B cell (primary cell): ENCODE measurements around the gene CACNB2. TPM values are rescaled to one million over a fixed set of nuclear protein-coding genes. Genes with fewer than 3 reads are reported as not detected.

Experiments used
- ATAC-seq: fragments of 200-7000 bp; cut with Tn5 transposase; one replicate; pipeline ENCODE4 v1.10.0; 2021; ENCODE audit warnings: low read depth, mild to moderate bottlenecking, moderate number of reproducible peaks, moderate library complexity
- CTCF ChIA-PET: fragments of 350-600 bp; sonication (Branson Sonifier 250); formaldehyde crosslinking; loops from one replicate; lab custom pipeline; 2021; ENCODE audit warnings: antibody characterized with exemption, inconsistent platforms; lab: Charles Lee
- POLR2A ChIA-PET: fragments of 350-600 bp; sonication (Branson Sonifier 250); formaldehyde crosslinking; loops from one replicate; lab custom pipeline; 2021; ENCODE audit warnings: antibody characterized with exemption; lab: Charles Lee
- DNase-seq: peaks from one replicate; pipeline ENCODE4 v3.0.0; 2013
- H2AFZ ChIP-seq: 2 replicates; pipeline ENCODE4 v1.6.1; 2012; ENCODE audit warnings: mild to moderate bottlenecking, low read depth, low read length; ENCODE audit not compliant: insufficient read depth, poor library complexity, severe bottlenecking
- H3K27ac ChIP-seq, 2 donors: 1 replicate in 1 of 2; 2 replicates in 1 of 2; pipeline ENCODE4 v1.5.1; 2012 to 2013; ENCODE audit warnings: low read length in 2 of 2, mild to moderate bottlenecking in 2 of 2, moderate library complexity in 1 of 2
- H3K27me3 ChIP-seq, 4 experiments: fragments of 200-600 bp in 1 of 4; sonication (generic) in 1 of 4; replicated peaks in 1 of 4; 1 replicate in 2 of 4; 2 replicates in 2 of 4; pipeline versions ENCODE4 v1.6.1 to v1.7.0; 2013 to 2016; ENCODE audit warnings: low read length in 3 of 4, mild to moderate bottlenecking in 2 of 4, mixed read lengths in 1 of 4, moderate library complexity in 1 of 4; ENCODE audit not compliant: insufficient read depth in 4 of 4, control insufficient read depth in 3 of 4; ENCODE audit errors: control extremely low read depth in 1 of 4
- H3K36me3 ChIP-seq, 2 experiments: replicated peaks in 1 of 2; 1 replicate in 1 of 2; 2 replicates in 1 of 2; pipeline versions ENCODE4 v1.6.1 to v1.7.1; 2013; ENCODE audit warnings: low read length in 1 of 2; ENCODE audit not compliant: insufficient read depth in 2 of 2, control insufficient read depth in 1 of 2; ENCODE audit errors: control extremely low read depth in 1 of 2, extremely low read depth in 1 of 2
- H3K4me1 ChIP-seq, 2 donors: fragments of 200-600 bp in 1 of 2; sonication (generic) in 1 of 2; 1 replicate in 1 of 2; 2 replicates in 1 of 2; pipeline versions ENCODE4 v1.5.1 to v1.6.1; 2013 to 2017; ENCODE audit warnings: low read length in 2 of 2; ENCODE audit not compliant: control insufficient read depth in 2 of 2, insufficient read depth in 2 of 2
- H3K4me2 ChIP-seq: replicated peaks from 2 replicates; pipeline ENCODE3; 2012; ENCODE audit warnings: mild to moderate bottlenecking, low read depth, low read length; ENCODE audit not compliant: poor library complexity, severe bottlenecking
- H3K4me3 ChIP-seq, 5 experiments: fragments of 200-600 bp in 1 of 5; sonication (generic) in 1 of 5; 1 replicate in 3 of 5; 2 replicates in 2 of 5; pipeline versions ENCODE4 v1.5.1 to v1.7.0; 2011 to 2016; ENCODE audit warnings: low read length in 4 of 5, mild to moderate bottlenecking in 4 of 5, low read depth in 2 of 5, control low read depth in 1 of 5, moderate library complexity in 1 of 5; ENCODE audit not compliant: insufficient read depth in 1 of 5; ENCODE audit errors: control extremely low read depth in 1 of 5, extremely low read depth in 1 of 5
- H3K79me2 ChIP-seq: fragments of 200-600 bp; sonication (generic); one replicate; pipeline ENCODE4 v1.6.0; 2016; ENCODE audit warnings: low read length; ENCODE audit not compliant: control insufficient read depth, insufficient read depth
- H3K9ac ChIP-seq: fragments of 200-600 bp; sonication (generic); 2 replicates; pipeline ENCODE4 v1.6.1; 2017; ENCODE audit warnings: mild to moderate bottlenecking, low read length, moderate library complexity
- H3K9me3 ChIP-seq, 3 donors: one replicate each; pipeline versions ENCODE4 v1.6.1 to v1.7.1; 2013; ENCODE audit warnings: low read length in 2 of 3; ENCODE audit not compliant: control insufficient read depth in 2 of 3, insufficient read depth in 1 of 3; ENCODE audit errors: control extremely low read depth in 1 of 3
- H4K20me1 ChIP-seq: 2 replicates; pipeline ENCODE4 v1.6.0; 2012; ENCODE audit warnings: mild to moderate bottlenecking, low read length; ENCODE audit not compliant: insufficient read depth, control insufficient read depth, poor library complexity, severe bottlenecking
- H3K27ac Mint-ChIP-seq: one replicate; pipeline ENCODE4 v1.8.0; 2021; ENCODE audit warnings: mixed read lengths
- H3K27me3 Mint-ChIP-seq: one replicate; pipeline ENCODE4 v1.8.0; 2021; ENCODE audit warnings: mixed read lengths
- H3K4me1 Mint-ChIP-seq: one replicate; pipeline ENCODE4 v1.8.0; 2021; ENCODE audit warnings: mixed read lengths
- H3K4me3 Mint-ChIP-seq: one replicate; pipeline ENCODE4 v1.8.0; 2021; ENCODE audit warnings: mixed read lengths
- H3K9me3 Mint-ChIP-seq: one replicate; pipeline ENCODE4 v1.8.0; 2022; ENCODE audit warnings: mixed read lengths; ENCODE audit not compliant: insufficient read depth
- CTCF ChIP-seq: fragments of 200-600 bp; IDR thresholded peaks from one replicate; pipeline ENCODE4 v1.8.0; 2022; ENCODE audit warnings: antibody characterized with exemption, mild to moderate bottlenecking
- EZH2 ChIP-seq: IDR thresholded peaks from 2 replicates; pipeline ENCODE4 v1.6.1; 2012; ENCODE audit warnings: borderline replicate concordance, low read depth, mild to moderate bottlenecking, moderate library complexity, low read length; ENCODE audit not compliant: insufficient read depth, poor library complexity, severe bottlenecking
- WGBS: methylation state at CpG from one replicate; pipeline ENCODE4 v1.1.5; 2013; ENCODE audit warnings: missing lambda C conversion rate; ENCODE audit not compliant: insufficient coverage; 5-methylcytosine and 5-hydroxymethylcytosine counted together
- intact Hi-C: fragments of 100-400 bp; cut with micrococcal nuclease; formaldehyde crosslinking; loops from one replicate; pipeline ENCODE4 v1.10.0; 2022
- polyA plus RNA-seq: library from polyadenylated mRNA; depleted of rRNA; stranded (reverse); fragments of >200 nt; gene quantifications from 2 replicates; pipeline ENCODE4 v1.2.3, GENCODE V29; 2012
- total RNA-seq, 2 donors: library from RNA; stranded (reverse); fragments of 120-200 nt in 1 of 2; gene quantifications; 1 replicate in 1 of 2; 2 replicates in 1 of 2; pipeline versions ENCODE4 v1.2.3 to v1.2.4, GENCODE V29; 2013 to 2022

The CACNB2 gene
- total and polyA plus RNA-seq, 2 donors (not counting 1 experiment from before 2014, with no cell fraction given), result not detected

- Histone ChIP-seq H3K9me3 (no peaks in the 10 kb centered on the region), H3K9ac (no peak overlapping the region), H3K4me3 (no peak overlapping the region), H3K27me3 (no peaks in the 10 kb centered on the region), H3K79me2 (no peaks in the 10 kb centered on the region), H3K27ac (no peak overlapping the region), H3K36me3 (no peaks in the 10 kb centered on the region), H3K4me1 (no peaks in the 10 kb centered on the region), H2AFZ (no peak overlapping the region), H4K20me1 (no peaks in the 10 kb centered on the region), H3K4me2 (no peak overlapping the region)
- no peak for ATAC-seq
- Mint-ChIP-seq H3K4me3 (no peak overlapping the region), H3K9me3 (no peaks in the 10 kb centered on the region), H3K27me3 (no peaks in the 10 kb centered on the region), H3K27ac (no peak overlapping the region), H3K4me1 (no peaks in the 10 kb centered on the region)
- 100% methylated on average over 2 of the region's 4 CpGs for WGBS
- intact Hi-C loops, result no loop called here
- ChIA-PET CTCF (no interaction called here), POLR2A (no interaction called here)
- no peak for DNase-seq
- TF ChIP-seq CTCF (no peak), EZH2 (no peak)
These were observed 225.0 kb downstream of the CACNB2 start for GRCh38 chr10:18364987-18365775.

GRCh38 chr10:18367840-18368239 lies 227.6 kb downstream of the CACNB2 start:
- H3K4me1 ChIP-seq, result no peaks in the 10 kb centered on the region
- intact Hi-C loops, result no loop called here
- Mint-ChIP-seq H3K27me3 (no peaks in the 10 kb centered on the region), H3K9me3 (no peaks in the 10 kb centered on the region), H3K4me3 (no peak overlapping the region), H3K27ac (no peak overlapping the region), H3K4me1 (no peaks in the 10 kb centered on the region)
- H2AFZ ChIP-seq, result no peak overlapping the region
- H3K27me3 ChIP-seq, result no peaks in the 10 kb centered on the region
- H3K36me3 ChIP-seq, result no peaks in the 10 kb centered on the region
- ChIA-PET CTCF (no interaction called here), POLR2A (no interaction called here)
- no peaks in the 10 kb centered on the region for H3K79me2 ChIP-seq
- ATAC-seq (no peak), DNase-seq (no peak)
- no peak overlapping the region for H3K4me2 ChIP-seq
- no peak overlapping the region for H3K27ac ChIP-seq
- TF ChIP-seq EZH2 (no peak), CTCF (no peak)
- no peak overlapping the region for H3K9ac ChIP-seq
- 67% methylated on average over 2 of the region's 5 CpGs for WGBS
- H3K4me3 ChIP-seq, result no peak overlapping the region
- H3K9me3 ChIP-seq, result no peaks in the 10 kb centered on the region
- H4K20me1 ChIP-seq, result no peaks in the 10 kb centered on the region
